DOHH2 (cell line): ENCODE results near the gene SDC1.

Experiments
- H3F3A ChIP-seq: fragments of 200-600 bp; sonication (generic), shearing (Covaris generic); 2 replicates; pipeline ENCODE4 v1.6.0; 2016; ENCODE audit warnings: antibody characterized with exemption, mild to moderate bottlenecking; ENCODE audit not compliant: control insufficient read depth, insufficient read depth
- H3K27ac ChIP-seq: fragments of 200-600 bp; sonication (generic); 2 replicates; pipeline ENCODE4 v1.5.1; 2014; ENCODE audit warnings: low read depth, mild to moderate bottlenecking, low read length, moderate library complexity
- H3K27me3 ChIP-seq: fragments of 200-600 bp; sonication (generic); 2 replicates; pipeline ENCODE4 v1.6.1; 2014; ENCODE audit warnings: mild to moderate bottlenecking, low read length, mixed read lengths; ENCODE audit not compliant: control insufficient read depth
- H3K36me3 ChIP-seq: fragments of 200-600 bp; sonication (generic); 2 replicates; pipeline ENCODE4 v1.6.1; 2014; ENCODE audit warnings: mild to moderate bottlenecking, low read length, moderate library complexity, mixed read lengths; ENCODE audit not compliant: control insufficient read depth
- H3K4me1 ChIP-seq: fragments of 200-600 bp; sonication (generic); 2 replicates; pipeline ENCODE4 v1.6.1; 2014; ENCODE audit warnings: mild to moderate bottlenecking, low read length, mixed read lengths; ENCODE audit not compliant: control insufficient read depth
- H3K4me2 ChIP-seq: fragments of 200-600 bp; sonication (generic); 2 replicates; pipeline ENCODE4 v1.6.0; 2014; ENCODE audit warnings: mild to moderate bottlenecking, low read length, moderate library complexity
- H3K4me3 ChIP-seq: fragments of 200-600 bp; sonication (generic); 2 replicates; pipeline ENCODE4 v1.5.1; 2014; ENCODE audit warnings: mild to moderate bottlenecking, low read length, mixed read lengths
- H3K79me2 ChIP-seq: fragments of 200-600 bp; sonication (generic); 2 replicates; pipeline ENCODE4 v1.6.1; 2014; ENCODE audit warnings: mild to moderate bottlenecking, low read length, mixed read lengths; ENCODE audit not compliant: control insufficient read depth
- H3K9me2 ChIP-seq: fragments of 200-600 bp; sonication (generic); replicated peaks from 2 replicates; pipeline ENCODE4 v1.6.1; 2014; ENCODE audit warnings: mild to moderate bottlenecking, low read length, mixed read lengths; ENCODE audit not compliant: control insufficient read depth
- H3K9me3 ChIP-seq: fragments of 200-600 bp; sonication (generic); 2 replicates; pipeline ENCODE4 v1.6.1; 2014; ENCODE audit warnings: antibody characterized with exemption, low read length, mixed read lengths; ENCODE audit not compliant: control insufficient read depth, insufficient read depth
- H4K20me1 ChIP-seq: fragments of 200-600 bp; sonication (generic); 2 replicates; pipeline ENCODE4 v1.6.0; 2014; ENCODE audit warnings: low read depth, mild to moderate bottlenecking, antibody characterized with exemption, low read length, moderate library complexity; ENCODE audit not compliant: control insufficient read depth, insufficient read depth
- EZH2phosphoT487 ChIP-seq: fragments of 200-600 bp; sonication (generic); IDR thresholded peaks from 2 replicates; pipeline ENCODE4 v1.6.1; 2017; ENCODE audit warnings: borderline replicate concordance, mild to moderate bottlenecking, antibody characterized with exemption, low read length, moderate library complexity, mixed read lengths
- TF ChIP-seq, protein P1 (sequence below): fragments of 200-600 bp; sonication (generic); IDR thresholded peaks from one replicate; pipeline ENCODE4 v1.5.1; 2014; ENCODE audit warnings: antibody characterized with exemption, mild to moderate bottlenecking, low read depth, low read length; ENCODE audit not compliant: poor library complexity, severe bottlenecking

The SDC1 gene

DNA sequence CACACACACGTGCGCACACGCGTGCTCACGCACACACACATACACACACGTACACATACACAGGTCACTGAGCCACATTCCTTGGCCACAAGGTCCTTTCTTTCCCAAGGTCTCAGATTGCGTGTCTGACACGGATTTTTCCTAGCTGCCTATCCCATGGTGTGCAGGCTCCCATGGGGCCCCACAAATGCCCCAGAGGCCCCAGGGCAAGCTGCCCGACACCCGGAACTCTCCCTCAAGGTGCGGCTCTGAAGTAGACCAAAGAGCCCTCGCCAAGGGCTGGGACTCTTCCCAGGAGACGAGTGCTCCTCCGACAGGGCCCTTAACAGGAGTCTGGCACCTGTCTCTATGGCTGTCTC is 46.7 kb downstream of the SDC1 start:
- no peak for TF ChIP-seq EZH2phosphoT487
- TF ChIP-seq, protein P1, sequence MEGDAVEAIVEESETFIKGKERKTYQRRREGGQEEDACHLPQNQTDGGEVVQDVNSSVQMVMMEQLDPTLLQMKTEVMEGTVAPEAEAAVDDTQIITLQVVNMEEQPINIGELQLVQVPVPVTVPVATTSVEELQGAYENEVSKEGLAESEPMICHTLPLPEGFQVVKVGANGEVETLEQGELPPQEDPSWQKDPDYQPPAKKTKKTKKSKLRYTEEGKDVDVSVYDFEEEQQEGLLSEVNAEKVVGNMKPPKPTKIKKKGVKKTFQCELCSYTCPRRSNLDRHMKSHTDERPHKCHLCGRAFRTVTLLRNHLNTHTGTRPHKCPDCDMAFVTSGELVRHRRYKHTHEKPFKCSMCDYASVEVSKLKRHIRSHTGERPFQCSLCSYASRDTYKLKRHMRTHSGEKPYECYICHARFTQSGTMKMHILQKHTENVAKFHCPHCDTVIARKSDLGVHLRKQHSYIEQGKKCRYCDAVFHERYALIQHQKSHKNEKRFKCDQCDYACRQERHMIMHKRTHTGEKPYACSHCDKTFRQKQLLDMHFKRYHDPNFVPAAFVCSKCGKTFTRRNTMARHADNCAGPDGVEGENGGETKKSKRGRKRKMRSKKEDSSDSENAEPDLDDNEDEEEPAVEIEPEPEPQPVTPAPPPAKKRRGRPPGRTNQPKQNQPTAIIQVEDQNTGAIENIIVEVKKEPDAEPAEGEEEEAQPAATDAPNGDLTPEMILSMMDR, result no peak

DNA sequence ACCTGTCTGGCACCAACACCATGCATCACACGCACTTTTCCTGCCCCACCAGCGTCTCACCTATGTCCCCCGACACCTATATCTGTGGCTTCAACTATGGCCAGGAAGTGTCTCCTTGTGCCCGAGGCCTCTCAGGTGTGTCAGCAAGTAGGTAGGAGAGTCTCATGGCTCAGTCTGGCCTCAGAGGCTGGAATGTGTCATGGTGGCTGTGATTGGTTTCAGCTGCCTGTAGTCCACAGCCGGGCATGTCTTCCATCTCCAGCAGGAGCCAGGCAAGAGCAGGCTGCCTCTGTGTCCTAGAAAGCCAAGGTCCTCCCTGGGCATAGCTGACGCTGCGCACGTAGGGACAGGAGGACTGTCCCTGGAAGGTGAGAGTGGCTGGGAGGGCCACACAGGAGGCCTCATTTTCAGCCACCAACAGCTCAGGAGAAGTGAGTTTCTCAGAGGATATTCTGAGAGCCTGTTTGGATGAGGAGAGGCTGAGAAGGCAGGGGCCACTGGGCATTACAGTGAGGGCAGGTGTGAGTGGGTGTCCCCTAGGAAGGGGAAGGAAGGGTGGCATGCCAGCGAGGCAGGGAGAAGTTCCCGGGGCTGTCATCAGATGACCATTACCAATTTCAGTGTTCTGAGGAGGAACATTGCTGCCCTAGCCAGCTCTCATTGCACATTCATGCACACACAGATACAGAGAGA is 47.2 kb downstream of the SDC1 start:
- H3K27me3 ChIP-seq, result no peaks in the 10 kb centered on the region
- H3K4me3 ChIP-seq, result no peak overlapping the region
- no peaks in the 10 kb centered on the region for H3K9me3 ChIP-seq
- H3K36me3 ChIP-seq, result no peaks in the 10 kb centered on the region
- H3K79me2 ChIP-seq, result no peaks in the 10 kb centered on the region
- H4K20me1 ChIP-seq, result no peaks in the 10 kb centered on the region; the same call in 1 of the 2 replicates
- H3K4me1 ChIP-seq, result no peaks in the 10 kb centered on the region
- H3K27ac ChIP-seq, result no peak overlapping the region
- no peak overlapping the region for H3K4me2 ChIP-seq
- H3F3A ChIP-seq, result no peaks in the 10 kb centered on the region
- no peaks in the 10 kb centered on the region for H3K9me2 ChIP-seq
- no peak for TF ChIP-seq EZH2phosphoT487

More for the DNA sequence above, 46.7 kb downstream of the SDC1 start:
- no peak overlapping the region for H3K27ac ChIP-seq
- H3K36me3 ChIP-seq, result no peaks in the 10 kb centered on the region
- no peaks in the 10 kb centered on the region for H3K9me3 ChIP-seq
- no peaks in the 10 kb centered on the region for H3K27me3 ChIP-seq
- no peaks in the 10 kb centered on the region for H3K79me2 ChIP-seq
- H3K4me3 ChIP-seq, result no peak overlapping the region
- H3F3A ChIP-seq, result no peaks in the 10 kb centered on the region
- no peaks in the 10 kb centered on the region for H3K4me1 ChIP-seq
- no peaks in the 10 kb centered on the region for H3K9me2 ChIP-seq
- H3K4me2 ChIP-seq, result no peak overlapping the region
- H4K20me1 ChIP-seq, result no peaks in the 10 kb centered on the region; the same call in 1 of the 2 replicates

DNA sequence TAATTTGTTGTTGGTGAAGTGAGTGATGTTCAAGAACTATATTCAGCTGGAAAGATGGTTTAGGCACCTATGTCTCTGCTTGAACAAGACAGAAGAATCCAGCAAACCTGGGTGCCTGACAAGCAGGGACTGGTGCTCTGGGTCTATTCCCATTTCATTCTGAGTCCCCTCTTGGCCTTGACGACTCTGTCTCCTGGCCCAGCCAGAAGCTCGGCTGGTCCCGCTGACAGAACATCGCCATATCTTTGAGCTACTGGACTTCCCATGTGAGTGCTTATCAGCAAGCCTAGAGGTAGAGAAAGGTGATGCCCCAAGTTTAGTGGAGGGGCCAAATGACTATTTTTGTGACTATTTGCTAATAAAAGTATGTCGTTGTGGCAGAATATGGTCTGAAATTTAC is 48.2 kb downstream of the SDC1 start:
- no peak overlapping the region for H3K27ac ChIP-seq
- no peaks in the 10 kb centered on the region for H3K9me2 ChIP-seq
- H3K4me1 ChIP-seq, result no peaks in the 10 kb centered on the region
- no peaks in the 10 kb centered on the region for H3K36me3 ChIP-seq
- H3K9me3 ChIP-seq, result no peaks in the 10 kb centered on the region
- H3K4me2 ChIP-seq, result no peak overlapping the region
- no peak overlapping the region for H3K4me3 ChIP-seq
- H3K79me2 ChIP-seq, result no peaks in the 10 kb centered on the region
- no peaks in the 10 kb centered on the region for H3K27me3 ChIP-seq
- H4K20me1 ChIP-seq, result no peaks in the 10 kb centered on the region; the same call in 1 of the 2 replicates
- H3F3A ChIP-seq, result no peaks in the 10 kb centered on the region
- no peak for TF ChIP-seq EZH2phosphoT487
- TF ChIP-seq, protein P1, result no peak

DNA sequence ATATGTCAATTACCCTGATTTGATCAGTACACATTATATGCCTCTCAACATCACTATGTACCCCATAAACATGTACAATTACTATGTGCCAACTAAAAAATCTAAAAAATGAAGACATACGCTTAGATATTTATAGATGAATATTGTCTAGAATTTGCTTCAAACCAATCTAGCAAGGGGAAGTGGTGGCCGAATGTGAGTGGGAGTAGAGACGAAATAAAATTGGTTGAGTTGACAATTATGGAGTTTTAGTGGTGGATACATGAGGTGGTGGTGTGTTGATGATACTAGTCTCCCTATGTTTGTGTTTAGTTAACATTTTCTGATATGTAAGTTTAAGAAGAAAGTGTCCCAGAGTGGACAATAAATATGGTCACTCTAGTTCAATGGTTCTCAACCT is 49.0 kb downstream of the SDC1 start:
- H3K4me3 ChIP-seq, result no peak overlapping the region
- TF ChIP-seq, protein P1, result no peak
- TF ChIP-seq EZH2phosphoT487, result no peak
- H3K36me3 ChIP-seq, result no peaks in the 10 kb centered on the region
- no peaks in the 10 kb centered on the region for H3K4me1 ChIP-seq
- no peak overlapping the region for H3K4me2 ChIP-seq
- no peaks in the 10 kb centered on the region for H3K9me2 ChIP-seq
- no peaks in the 10 kb centered on the region for H3K27me3 ChIP-seq
- H3F3A ChIP-seq, result no peaks in the 10 kb centered on the region
- no peaks in the 10 kb centered on the region; the same call in 1 of the 2 replicates for H4K20me1 ChIP-seq
- H3K9me3 ChIP-seq, result no peaks in the 10 kb centered on the region
- no peaks in the 10 kb centered on the region for H3K79me2 ChIP-seq
- H3K27ac ChIP-seq, result no peak overlapping the region
